Esophagus squamous epithelium (tissue), 4 donors: ENCODE results near the gene PGRMC1.

ENCODE experiments used
- CTCF ChIP-seq, 6 experiments: fragments of 450-650 bp in 4 of 6; fragments of 200-600 bp in 2 of 6; sonication (generic) in 2 of 6; IDR thresholded peaks; one replicate each; pipeline ENCODE4 v1.5.1; 2016 to 2019; ENCODE audit warnings: antibody characterized with exemption in 6 of 6, mild to moderate bottlenecking in 4 of 6, moderate library complexity in 4 of 6
- POLR2A ChIP-seq, 4 donors: fragments of 450-650 bp; IDR thresholded peaks; one replicate each; pipeline ENCODE4 v1.6.1; 2017; ENCODE audit warnings: antibody characterized with exemption in 4 of 4, mild to moderate bottlenecking in 4 of 4, moderate library complexity in 3 of 4

- TF ChIP-seq CTCF (IDR thresholded peaks at IDR 0.05) (no peak), POLR2A (IDR thresholded peaks at IDR 0.05) (no peak)
Measured at GRCh38 chrX:119290476-119290875, 54.4 kb downstream of the PGRMC1 start.
